H9 (cell line): ENCODE data around the gene FEV. TPM values are rescaled to one million over a fixed set of nuclear protein-coding genes. Genes with fewer than 3 reads are reported as not detected.

Experiments
- DNase-seq: peaks from one replicate; pipeline ENCODE4 v3.0.0-alpha.2; 2017
- H2AFZ ChIP-seq: one replicate; pipeline ENCODE4 v1.6.1; 2013; ENCODE audit warnings: mild to moderate bottlenecking, low read length, control low read depth, moderate library complexity
- H2AK5ac ChIP-seq: 2 replicates; pipeline ENCODE4 v1.6.1; 2013; ENCODE audit warnings: low read length, control low read depth, mixed read lengths; ENCODE audit not compliant: insufficient read length
- H2BK120ac ChIP-seq: one replicate; pipeline ENCODE4 v1.6.1; 2013; ENCODE audit warnings: low read depth, mild to moderate bottlenecking, low read length, control low read depth, inconsistent platforms; ENCODE audit not compliant: poor library complexity, severe bottlenecking
- H2BK12ac ChIP-seq: 2 replicates; pipeline ENCODE4 v1.6.1; 2013; ENCODE audit warnings: low read length, control low read depth, mixed read lengths, low read depth; ENCODE audit not compliant: insufficient read length
- H2BK15ac ChIP-seq: 2 replicates; pipeline ENCODE4 v1.6.1; 2013; ENCODE audit warnings: low read depth, low read length, control low read depth
- H2BK20ac ChIP-seq: one replicate; pipeline ENCODE4 v1.6.1; 2013; ENCODE audit warnings: low read depth, mild to moderate bottlenecking, low read length, control low read depth, inconsistent platforms; ENCODE audit not compliant: poor library complexity, severe bottlenecking
- H2BK5ac ChIP-seq: 2 replicates; pipeline ENCODE4 v1.6.1; 2013; ENCODE audit warnings: low read length, control low read depth, mixed read lengths; ENCODE audit not compliant: insufficient read length
- H3K14ac ChIP-seq: 2 replicates; pipeline ENCODE4 v1.6.1; 2013; ENCODE audit warnings: low read length, control low read depth; ENCODE audit not compliant: insufficient read depth
- H3K18ac ChIP-seq: 2 replicates; pipeline ENCODE4 v1.6.1; 2013; ENCODE audit warnings: low read depth, mild to moderate bottlenecking, mixed read lengths, low read length, control low read depth; ENCODE audit not compliant: insufficient read length
- H3K23ac ChIP-seq: 2 replicates; pipeline ENCODE4 v1.6.1; 2013; ENCODE audit warnings: low read length, control low read depth, mixed read lengths, low read depth; ENCODE audit not compliant: insufficient read length
- H3K23me2 ChIP-seq: 2 replicates; pipeline ENCODE4 v1.6.1; 2013; ENCODE audit warnings: low read depth, mild to moderate bottlenecking, mixed read lengths, low read length, control low read depth; ENCODE audit not compliant: insufficient read length, poor library complexity, severe bottlenecking
- H3K27ac ChIP-seq: 2 replicates; pipeline ENCODE4 v1.5.1; 2013; ENCODE audit warnings: low read length, control low read depth, mixed read lengths, low read depth; ENCODE audit not compliant: insufficient read length
- H3K27me3 ChIP-seq: 2 replicates; pipeline ENCODE4 v1.6.1; 2013; ENCODE audit warnings: low read length, control low read depth, inconsistent platforms; ENCODE audit not compliant: insufficient read depth
- H3K4ac ChIP-seq: 2 replicates; pipeline ENCODE4 v1.6.1; 2013; ENCODE audit warnings: low read depth, mild to moderate bottlenecking, control low read depth, inconsistent platforms, low read length, moderate library complexity
- H3K4me1 ChIP-seq: 2 replicates; pipeline ENCODE4 v1.6.1; 2013; ENCODE audit warnings: low read length, control low read depth, inconsistent platforms; ENCODE audit not compliant: insufficient read depth
- H3K4me2 ChIP-seq: 2 replicates; pipeline ENCODE4 v1.6.1; 2013; ENCODE audit warnings: low read length, control low read depth, mixed read lengths; ENCODE audit not compliant: insufficient read length, insufficient read depth
- H3K56ac ChIP-seq: 2 replicates; pipeline ENCODE4 v1.6.1; 2013; ENCODE audit warnings: low read depth, mild to moderate bottlenecking, mixed read lengths, low read length, control low read depth; ENCODE audit not compliant: insufficient read length
- H3K79me1 ChIP-seq: 2 replicates; pipeline ENCODE4 v1.6.1; 2013; ENCODE audit warnings: low read depth, mild to moderate bottlenecking, moderate library complexity, low read length, control low read depth, inconsistent platforms; ENCODE audit not compliant: insufficient read depth, poor library complexity, severe bottlenecking
- H3K79me2 ChIP-seq: 2 replicates; pipeline ENCODE4 v1.6.1; 2013; ENCODE audit warnings: low read length, control low read depth, inconsistent platforms; ENCODE audit not compliant: insufficient read depth
- H3K9ac ChIP-seq: 2 replicates; pipeline ENCODE4 v1.6.1; 2013; ENCODE audit warnings: low read length, control low read depth, mixed read lengths; ENCODE audit not compliant: insufficient read length; ENCODE audit errors: extremely low read depth
- H3K9me3 ChIP-seq: one replicate; pipeline ENCODE4 v1.6.1; 2013; ENCODE audit warnings: low read depth, low read length, inconsistent platforms; ENCODE audit not compliant: control insufficient read depth
- H3T11ph ChIP-seq: one replicate; pipeline ENCODE4 v1.6.1; 2013; ENCODE audit warnings: mild to moderate bottlenecking, low read length, control low read depth, inconsistent platforms
- H4K20me1 ChIP-seq: one replicate; pipeline ENCODE4 v1.6.1; 2013; ENCODE audit not compliant: control insufficient read depth, insufficient read length, insufficient read depth
- H4K5ac ChIP-seq: 2 replicates; pipeline ENCODE4 v1.6.1; 2013; ENCODE audit warnings: low read depth, mild to moderate bottlenecking, mixed read lengths, low read length, control low read depth; ENCODE audit not compliant: insufficient read length
- H4K8ac ChIP-seq: replicated peaks from 2 replicates; pipeline ENCODE4 v1.6.1; 2013; ENCODE audit warnings: low read length, control low read depth, mixed read lengths, low read depth; ENCODE audit not compliant: insufficient read length
- H4K91ac ChIP-seq: 2 replicates; pipeline ENCODE4 v1.6.1; 2013; ENCODE audit warnings: low read depth, mild to moderate bottlenecking, moderate library complexity, mixed read lengths, low read length, control low read depth; ENCODE audit not compliant: insufficient read length
- H3K27ac Mint-ChIP-seq, 3 experiments: 2 replicates in 2 of 3; 3 replicates in 1 of 3; pipeline ENCODE4 v1.8.0; 2020 to 2021; ENCODE audit warnings: mixed read lengths in 3 of 3, mild to moderate bottlenecking in 1 of 3, moderate library complexity in 1 of 3
- H3K27me3 Mint-ChIP-seq: 2 replicates; pipeline ENCODE4 v1.8.0; 2021; ENCODE audit warnings: low read depth, mild to moderate bottlenecking, moderate library complexity, mixed read lengths
- H3K36me3 Mint-ChIP-seq, 3 experiments: 2 replicates in 2 of 3; 3 replicates in 1 of 3; pipeline ENCODE4 v1.8.0; 2020 to 2021; ENCODE audit warnings: low read depth in 3 of 3, mixed read lengths in 3 of 3; ENCODE audit not compliant: insufficient read depth in 1 of 3
- H3K4me1 Mint-ChIP-seq, 2 experiments: 2 replicates each; pipeline ENCODE4 v1.8.0; 2020; ENCODE audit warnings: mixed read lengths in 2 of 2
- H3K4me3 Mint-ChIP-seq, 2 experiments: 2 replicates in 1 of 2; 3 replicates in 1 of 2; pipeline ENCODE4 v1.8.0; 2020 to 2021; ENCODE audit warnings: mild to moderate bottlenecking in 2 of 2, mixed read lengths in 2 of 2, moderate library complexity in 1 of 2
- H3K9me3 Mint-ChIP-seq, 2 experiments: 2 replicates in 1 of 2; 3 replicates in 1 of 2; pipeline ENCODE4 v1.8.0; 2020; ENCODE audit warnings: mild to moderate bottlenecking in 2 of 2, mixed read lengths in 2 of 2, moderate library complexity in 1 of 2
- WGBS: extraction: QIAGEN DNeasy Blood & Tissue Kit; methylation state at CpG from one replicate; pipeline ENCODE4 v1.1.7; 2013; ENCODE audit warnings: missing lambda C conversion rate, low lambda C conversion rate, mixed read lengths; ENCODE audit not compliant: insufficient read length; ENCODE audit errors: extremely low coverage; 5-methylcytosine and 5-hydroxymethylcytosine counted together
- total RNA-seq: library from RNA; stranded (reverse); gene quantifications from 2 replicates; pipeline ENCODE4 v1.2.1, GENCODE V29; 2021
- TF ChIP-seq, protein P1 (sequence below): fragments of 200-600 bp; sonication (generic); conservative IDR thresholded peaks from 3 replicates; pipeline ENCODE4 v1.8.0; 2021; ENCODE audit warnings: antibody characterized with exemption, mild to moderate bottlenecking

FEV gene
- total RNA-seq, 1 experiment from 2014 or later: not detected

DNA sequence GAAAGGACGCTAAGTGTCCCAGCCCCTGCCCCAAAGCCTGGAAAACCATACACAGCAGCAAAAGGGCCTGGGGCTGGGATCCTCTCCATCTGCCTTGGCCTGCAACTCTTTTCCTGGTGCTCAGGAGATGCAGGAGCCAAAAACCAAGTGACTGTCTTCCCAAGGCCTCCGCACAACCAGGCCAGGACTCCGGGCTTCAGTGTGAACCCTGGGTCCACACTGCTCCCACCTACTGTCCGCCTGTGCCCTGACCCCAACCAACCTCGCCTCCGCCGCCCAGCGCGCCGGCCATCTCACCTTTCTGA, 1.1 kb downstream of the FEV start:
- H3K27me3 ChIP-seq: peaks cover 78% of the 10 kb centered on the region

More for the DNA sequence above, 1.1 kb downstream of the FEV start:
- Mint-ChIP-seq H3K9me3 (peaks cover 2 to 5% of the 10 kb centered on the region in 2 experiments; a peak in 2 of 5 replicates), H3K27me3 (peaks cover 99% of the 10 kb centered on the region), H3K4me1 (peaks cover 10 to 33% of the 10 kb centered on the region in 2 experiments), H3K27ac (no peak overlapping the region), H3K36me3 (peaks cover 0 to 3% (median 0%) of the 10 kb centered on the region in 3 experiments; a peak in 1 of 7 replicates), H3K4me3 (peak overlapping the region in 1 of 2 experiments; percentile 54; a peak in 1 of 5 replicates)
- no peak overlapping the region for H2BK5ac ChIP-seq
- no peak overlapping the region for H2BK15ac ChIP-seq
- TF ChIP-seq, protein P1, sequence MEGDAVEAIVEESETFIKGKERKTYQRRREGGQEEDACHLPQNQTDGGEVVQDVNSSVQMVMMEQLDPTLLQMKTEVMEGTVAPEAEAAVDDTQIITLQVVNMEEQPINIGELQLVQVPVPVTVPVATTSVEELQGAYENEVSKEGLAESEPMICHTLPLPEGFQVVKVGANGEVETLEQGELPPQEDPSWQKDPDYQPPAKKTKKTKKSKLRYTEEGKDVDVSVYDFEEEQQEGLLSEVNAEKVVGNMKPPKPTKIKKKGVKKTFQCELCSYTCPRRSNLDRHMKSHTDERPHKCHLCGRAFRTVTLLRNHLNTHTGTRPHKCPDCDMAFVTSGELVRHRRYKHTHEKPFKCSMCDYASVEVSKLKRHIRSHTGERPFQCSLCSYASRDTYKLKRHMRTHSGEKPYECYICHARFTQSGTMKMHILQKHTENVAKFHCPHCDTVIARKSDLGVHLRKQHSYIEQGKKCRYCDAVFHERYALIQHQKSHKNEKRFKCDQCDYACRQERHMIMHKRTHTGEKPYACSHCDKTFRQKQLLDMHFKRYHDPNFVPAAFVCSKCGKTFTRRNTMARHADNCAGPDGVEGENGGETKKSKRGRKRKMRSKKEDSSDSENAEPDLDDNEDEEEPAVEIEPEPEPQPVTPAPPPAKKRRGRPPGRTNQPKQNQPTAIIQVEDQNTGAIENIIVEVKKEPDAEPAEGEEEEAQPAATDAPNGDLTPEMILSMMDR: no peak
- H4K91ac ChIP-seq: no peak overlapping the region
- no peak overlapping the region for H3K23ac ChIP-seq
- no peak for DNase-seq
- H3K4me1 ChIP-seq: no peaks in the 10 kb centered on the region; the same call in 1 of the 2 replicates
- H3K4me2 ChIP-seq: no peak overlapping the region
- H4K20me1 ChIP-seq: no peaks in the 10 kb centered on the region
- no peak overlapping the region for H2BK12ac ChIP-seq
- no peak overlapping the region for H3K56ac ChIP-seq
- H3K27ac ChIP-seq: no peak overlapping the region
- no peak overlapping the region for H2AFZ ChIP-seq
- no peak overlapping the region for H2BK120ac ChIP-seq
- H3K79me1 ChIP-seq: no peaks in the 10 kb centered on the region
- H3K9ac ChIP-seq: no peak overlapping the region
- no peak overlapping the region for H3K18ac ChIP-seq
- H3K23me2 ChIP-seq: peaks cover 16% of the 10 kb centered on the region
- H2BK20ac ChIP-seq: no peak overlapping the region
- H3T11ph ChIP-seq: no peak overlapping the region
- no peaks in the 10 kb centered on the region for H3K9me3 ChIP-seq
- WGBS: no CpG with 5 or more reads among the region's 10 CpGs
- H4K8ac ChIP-seq: no peak overlapping the region
- H2AK5ac ChIP-seq: no peak overlapping the region
- H4K5ac ChIP-seq: no peak overlapping the region
- no peaks in the 10 kb centered on the region for H3K79me2 ChIP-seq
- H3K4ac ChIP-seq: no peak overlapping the region
- H3K14ac ChIP-seq: no peak overlapping the region
